Adipocyte (in vitro differentiated cells): ENCODE results near the gene GEN1.

ENCODE experiments used
- DNase-seq: peaks from one replicate; pipeline ENCODE4 v3.0.0-alpha.2; 2015; ENCODE audit warnings: low read depth
- H3K27me3 ChIP-seq: replicated peaks from 2 replicates; pipeline ENCODE4 v1.7.0; 2013; ENCODE audit warnings: mild to moderate bottlenecking, low read length, moderate library complexity; ENCODE audit not compliant: control insufficient read depth, insufficient read depth
- H3K36me3 ChIP-seq: 2 replicates; pipeline ENCODE4 v1.7.0; 2013; ENCODE audit warnings: low read length, mild to moderate bottlenecking, moderate library complexity; ENCODE audit not compliant: control insufficient read depth, insufficient read depth, severe bottlenecking
- H3K4me1 ChIP-seq: 2 replicates; pipeline ENCODE4 v1.7.0; 2013; ENCODE audit warnings: mild to moderate bottlenecking, low read length, moderate library complexity; ENCODE audit not compliant: control insufficient read depth, insufficient read depth
- H3K4me3 ChIP-seq: 2 replicates; pipeline ENCODE4 v1.7.0; 2013; ENCODE audit warnings: mild to moderate bottlenecking, low read length, moderate library complexity
- H3K9ac ChIP-seq: 2 replicates; pipeline ENCODE4 v1.7.0; 2013; ENCODE audit warnings: mild to moderate bottlenecking, low read length, moderate library complexity
- H3K9me3 ChIP-seq: 2 replicates; pipeline ENCODE4 v1.7.0; 2013; ENCODE audit warnings: mild to moderate bottlenecking, low read length, moderate library complexity; ENCODE audit not compliant: control insufficient read depth

Gene GEN1

GRCh38 chr2:17757321-17757720, 3.4 kb downstream of the GEN1 start:
- Histone ChIP-seq H3K4me3 (no peak overlapping the region), H3K36me3 (peaks cover 3% of the 10 kb centered on the region), H3K4me1 (peaks cover 42% of the 10 kb centered on the region), H3K9ac (no peak overlapping the region), H3K27me3 (no peaks in the 10 kb centered on the region), H3K9me3 (no peaks in the 10 kb centered on the region)
- no peak for DNase-seq

- no peak for DNase-seq
- H3K4me3 ChIP-seq, result no peak overlapping the region
- H3K36me3 ChIP-seq, result peaks cover 3% of the 10 kb centered on the region
- no peak overlapping the region for H3K9ac ChIP-seq
- H3K4me1 ChIP-seq, result peaks cover 37% of the 10 kb centered on the region
- no peaks in the 10 kb centered on the region for H3K27me3 ChIP-seq
- H3K9me3 ChIP-seq, result no peaks in the 10 kb centered on the region
Observed at GRCh38 chr2:17758118-17758517, 4.2 kb downstream of the GEN1 start.

GRCh38 chr2:17759805-17760204, 5.9 kb downstream of the GEN1 start:
- H3K36me3 ChIP-seq, result peaks cover 7% of the 10 kb centered on the region
- H3K4me1 ChIP-seq, result peaks cover 38% of the 10 kb centered on the region
- no peaks in the 10 kb centered on the region for H3K9me3 ChIP-seq
- H3K4me3 ChIP-seq, result no peak overlapping the region
- DNase-seq, result peak; percentile 64
- no peak overlapping the region for H3K9ac ChIP-seq
- H3K27me3 ChIP-seq, result no peaks in the 10 kb centered on the region

GRCh38 chr2:17762451-17762850, 8.5 kb downstream of the GEN1 start:
- H3K36me3 ChIP-seq, result peaks cover 13% of the 10 kb centered on the region

GRCh38 chr2:17763641-17764333, 9.8 kb downstream of the GEN1 start:
- no peaks in the 10 kb centered on the region for H3K9me3 ChIP-seq
- H3K36me3 ChIP-seq, result peaks cover 22% of the 10 kb centered on the region
- H3K4me1 ChIP-seq, result peaks cover 16% of the 10 kb centered on the region
- H3K4me3 ChIP-seq, result no peak overlapping the region
- no peaks in the 10 kb centered on the region for H3K27me3 ChIP-seq
- H3K9ac ChIP-seq, result no peak overlapping the region
- no peak for DNase-seq

More at GRCh38 chr2:17762451-17762850, 8.5 kb downstream of the GEN1 start:
- H3K9me3 ChIP-seq, result no peaks in the 10 kb centered on the region
- no peaks in the 10 kb centered on the region for H3K27me3 ChIP-seq
- H3K4me3 ChIP-seq, result no peak overlapping the region
- peaks cover 24% of the 10 kb centered on the region for H3K4me1 ChIP-seq
- H3K9ac ChIP-seq, result no peak overlapping the region
- DNase-seq, result no peak

GRCh38 chr2:17765398-17765797, 11.5 kb downstream of the GEN1 start:
- H3K4me3 ChIP-seq, result no peak overlapping the region
- no peaks in the 10 kb centered on the region for H3K9me3 ChIP-seq
- no peak for DNase-seq
- H3K27me3 ChIP-seq, result no peaks in the 10 kb centered on the region
- H3K4me1 ChIP-seq, result peaks cover 7% of the 10 kb centered on the region
- H3K9ac ChIP-seq, result no peak overlapping the region
- peaks cover 24% of the 10 kb centered on the region for H3K36me3 ChIP-seq

GRCh38 chr2:17768894-17769293, 15.0 kb downstream of the GEN1 start:
- no peak for DNase-seq
- H3K36me3 ChIP-seq, result peaks cover 40% of the 10 kb centered on the region
- no peaks in the 10 kb centered on the region for H3K27me3 ChIP-seq
- H3K9ac ChIP-seq, result no peak overlapping the region
- H3K4me3 ChIP-seq, result no peak overlapping the region
- peaks cover 4% of the 10 kb centered on the region for H3K4me1 ChIP-seq
- no peaks in the 10 kb centered on the region for H3K9me3 ChIP-seq

GRCh38 chr2:17771956-17772355, 18.0 kb downstream of the GEN1 start:
- no peaks in the 10 kb centered on the region for H3K4me1 ChIP-seq
- H3K27me3 ChIP-seq, result no peaks in the 10 kb centered on the region
- H3K9ac ChIP-seq, result no peak overlapping the region
- H3K9me3 ChIP-seq, result no peaks in the 10 kb centered on the region
- no peak for DNase-seq
- H3K36me3 ChIP-seq, result peaks cover 39% of the 10 kb centered on the region
- no peak overlapping the region for H3K4me3 ChIP-seq

GRCh38 chr2:17772532-17772931, 18.6 kb downstream of the GEN1 start:
- DNase-seq, result no peak
- no peaks in the 10 kb centered on the region for H3K4me1 ChIP-seq
- H3K36me3 ChIP-seq, result peaks cover 40% of the 10 kb centered on the region

GRCh38 chr2:17780546-17780945, 26.6 kb downstream of the GEN1 start:
- no peaks in the 10 kb centered on the region for H3K27me3 ChIP-seq
- no peaks in the 10 kb centered on the region for H3K9me3 ChIP-seq
- no peak overlapping the region for H3K4me3 ChIP-seq
- no peak overlapping the region for H3K9ac ChIP-seq
- H3K4me1 ChIP-seq, result no peaks in the 10 kb centered on the region
- DNase-seq, result peak; percentile 75
- peaks cover 31% of the 10 kb centered on the region for H3K36me3 ChIP-seq

More at GRCh38 chr2:17772532-17772931, 18.6 kb downstream of the GEN1 start:
- Histone ChIP-seq H3K9ac (no peak overlapping the region), H3K27me3 (no peaks in the 10 kb centered on the region), H3K4me3 (no peak overlapping the region), H3K9me3 (no peaks in the 10 kb centered on the region)

GRCh38 chr2:17781482-17781881, 27.5 kb downstream of the GEN1 start:
- H3K9me3 ChIP-seq, result no peaks in the 10 kb centered on the region
- DNase-seq, result no peak
- peaks cover 31% of the 10 kb centered on the region for H3K36me3 ChIP-seq
- H3K27me3 ChIP-seq, result no peaks in the 10 kb centered on the region
- H3K4me1 ChIP-seq, result no peaks in the 10 kb centered on the region
- no peak overlapping the region for H3K4me3 ChIP-seq
- H3K9ac ChIP-seq, result no peak overlapping the region

GRCh38 chr2:17786727-17787126, 32.8 kb downstream of the GEN1 start:
- Histone ChIP-seq H3K36me3 (peaks cover 2% of the 10 kb centered on the region), H3K4me3 (no peak overlapping the region), H3K9me3 (no peaks in the 10 kb centered on the region), H3K4me1 (no peaks in the 10 kb centered on the region), H3K9ac (no peak overlapping the region), H3K27me3 (no peaks in the 10 kb centered on the region)
- DNase-seq, result no peak
